MCF 10A (cell line): Measurements from ENCODE around the gene CXCL12. TPM values are rescaled to one million over a fixed set of nuclear protein-coding genes. Genes with fewer than 3 reads are reported as not detected.

Source experiments
- BruUV-seq: library from RNA; stranded (reverse); fragments of 400-500 nt; replicated peaks from 2 replicates; lab custom pipeline; 2021; lab: Mats Ljungman, UMichigan
- CTCF ChIA-PET: fragments of 300-600 bp; sonication (Branson Sonifier 250); formaldehyde crosslinking; extraction: SDS; loops from one replicate; lab custom pipeline; 2021; ENCODE audit warnings: antibody characterized with exemption, inconsistent platforms; lab: Yijun Ruan, JAX
- POLR2A ChIA-PET: fragments of 300-600, 350-650 bp; sonication (Branson Sonifier 250); formaldehyde crosslinking; extraction: SDS; loops from one replicate; lab custom pipeline; 2020; ENCODE audit warnings: antibody characterized with exemption, inconsistent platforms; lab: Yijun Ruan, JAX
- DNase-seq: peaks from one replicate; pipeline ENCODE4 v3.0.0-alpha.2; 2018; ENCODE audit not compliant: unreplicated experiment
- H3K27ac Mint-ChIP-seq: one replicate; pipeline ENCODE4 v1.8.0; 2022; ENCODE audit warnings: mild to moderate bottlenecking, low read depth, mixed read lengths; ENCODE audit not compliant: unreplicated experiment
- H3K27me3 Mint-ChIP-seq: one replicate; pipeline ENCODE4 v1.8.0; 2022; ENCODE audit warnings: mixed read lengths; ENCODE audit not compliant: insufficient read depth, unreplicated experiment
- H3K36me3 Mint-ChIP-seq: one replicate; pipeline ENCODE4 v1.8.0; 2022; ENCODE audit warnings: mild to moderate bottlenecking, moderate library complexity, mixed read lengths; ENCODE audit not compliant: insufficient read depth, unreplicated experiment
- H3K4me1 Mint-ChIP-seq: one replicate; pipeline ENCODE4 v1.8.0; 2022; ENCODE audit warnings: mixed read lengths; ENCODE audit not compliant: insufficient read depth, unreplicated experiment
- H3K4me3 Mint-ChIP-seq: one replicate; pipeline ENCODE4 v1.8.0; 2022; ENCODE audit warnings: mild to moderate bottlenecking, moderate library complexity, mixed read lengths; ENCODE audit not compliant: unreplicated experiment
- H3K9me3 Mint-ChIP-seq: one replicate; pipeline ENCODE4 v1.8.0; 2022; ENCODE audit warnings: mixed read lengths; ENCODE audit not compliant: unreplicated experiment
- CTCF ChIP-seq: fragments of 200-600 bp; IDR thresholded peaks from one replicate; pipeline ENCODE4 v1.8.0; 2022; ENCODE audit warnings: antibody characterized with exemption, mild to moderate bottlenecking; ENCODE audit not compliant: unreplicated experiment
- intact Hi-C: fragments of 100-400 bp; cut with micrococcal nuclease; formaldehyde crosslinking; loops from 2 replicates; pipeline ENCODE4 v1.14.1; 2022
- total RNA-seq: library from RNA; stranded (reverse); gene quantifications from 2 replicates; pipeline ENCODE4 v1.2.3, GENCODE V29; 2022

Gene CXCL12
- total RNA-seq, 1 experiment from 2014 or later = not detected

DNA sequence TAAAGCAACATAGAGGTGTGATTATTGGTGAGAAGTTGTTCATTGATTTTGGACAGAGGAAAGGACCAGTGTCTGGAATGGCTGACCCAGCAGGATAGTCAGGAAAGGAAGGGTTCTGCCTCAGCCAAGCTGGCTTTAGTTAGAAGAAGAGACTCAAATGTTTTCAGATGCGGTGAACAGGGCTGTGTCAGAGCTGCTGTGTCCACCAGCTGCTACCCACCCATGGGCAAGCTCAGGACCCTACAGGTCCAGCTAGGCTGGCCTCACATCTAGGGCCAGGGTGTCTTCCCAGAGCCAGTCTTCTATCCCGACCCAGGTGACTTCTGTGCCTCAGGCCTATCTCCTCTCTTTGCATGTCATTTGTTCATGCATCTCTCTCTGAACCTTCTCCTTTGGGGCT lies 37.3 kb upstream of the CXCL12 start:
- Mint-ChIP-seq H3K27ac (no peak overlapping the region), H3K27me3 (no peaks in the 10 kb centered on the region), H3K4me1 (no peaks in the 10 kb centered on the region), H3K36me3 (no peaks in the 10 kb centered on the region), H3K9me3 (peaks cover 15% of the 10 kb centered on the region), H3K4me3 (no peak overlapping the region)
- POLR2A ChIA-PET = no interaction called here
- intact Hi-C loops = no loop called here
- no TSS peak for BruUV-seq
- DNase-seq = no peak
- CTCF ChIA-PET = no interaction called here
- TF ChIP-seq CTCF = no peak

GRCh38 chr10:44419790-44420549 lies 35.1 kb upstream of the CXCL12 start:
- H3K36me3 Mint-ChIP-seq = no peaks in the 10 kb centered on the region
- no peak for DNase-seq
- CTCF ChIA-PET = interaction anchor here (0.7 kb wide), 1 partner anchor 1089 kb away, joined by 3 read pairs; no protein-coding TSS in a partner anchor
- no peak for TF ChIP-seq CTCF
- H3K27ac Mint-ChIP-seq = no peak overlapping the region
- BruUV-seq = no TSS peak
- H3K4me3 Mint-ChIP-seq = no peak overlapping the region
- H3K4me1 Mint-ChIP-seq = no peaks in the 10 kb centered on the region
- H3K27me3 Mint-ChIP-seq = no peaks in the 10 kb centered on the region
- peaks cover 15% of the 10 kb centered on the region for H3K9me3 Mint-ChIP-seq
- POLR2A ChIA-PET = no interaction called here
- intact Hi-C loops = no loop called here

- TF ChIP-seq CTCF = no peak
- no TSS peak for BruUV-seq
- H3K4me3 Mint-ChIP-seq = no peak overlapping the region
- H3K9me3 Mint-ChIP-seq = peaks cover 15% of the 10 kb centered on the region
- POLR2A ChIA-PET = no interaction called here
- CTCF ChIA-PET = no interaction called here
- intact Hi-C loops = no loop called here
- DNase-seq = no peak
- no peaks in the 10 kb centered on the region for H3K27me3 Mint-ChIP-seq
- H3K4me1 Mint-ChIP-seq = no peaks in the 10 kb centered on the region
- no peaks in the 10 kb centered on the region for H3K36me3 Mint-ChIP-seq
- H3K27ac Mint-ChIP-seq = no peak overlapping the region
These were observed 33.7 kb upstream of the CXCL12 start for GRCh38 chr10:44418637-44419036.

DNA sequence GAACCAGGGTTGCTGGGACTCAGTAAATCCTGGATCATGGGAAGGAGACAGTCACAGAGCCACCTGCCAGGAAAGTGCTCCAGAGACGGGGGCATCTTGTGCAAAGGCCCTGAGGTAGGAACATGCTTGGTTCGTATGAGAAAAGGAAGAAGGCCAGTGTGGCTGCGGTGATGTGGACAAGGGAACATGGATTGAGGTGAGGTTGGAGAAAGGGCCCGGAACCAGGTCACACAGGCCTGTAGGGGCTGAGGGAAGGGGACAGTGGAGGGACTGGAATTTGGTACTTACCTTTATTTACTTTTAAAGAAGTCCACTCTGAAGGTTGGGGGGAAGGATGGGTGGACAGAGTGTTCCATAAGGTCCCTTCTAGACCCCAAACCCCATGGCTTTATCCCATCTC lies 32.9 kb upstream of the CXCL12 start:
- Mint-ChIP-seq H3K9me3 (peaks cover 15% of the 10 kb centered on the region), H3K27ac (no peak overlapping the region), H3K36me3 (no peaks in the 10 kb centered on the region), H3K27me3 (no peaks in the 10 kb centered on the region), H3K4me1 (no peaks in the 10 kb centered on the region), H3K4me3 (no peak overlapping the region)
- intact Hi-C loops = no loop called here
- ChIA-PET POLR2A (no interaction called here), CTCF (interaction anchor here (0.6 kb wide), 2 partner anchors 172 to 276 kb away, joined by 3 to 5 read pairs; no protein-coding TSS in a partner anchor)
- BruUV-seq = no TSS peak
- TF ChIP-seq CTCF = no peak
- DNase-seq = no peak
